C4-2B (cell line): ENCODE results near the gene CFI.

ENCODE experiments used
- H3K27ac ChIP-seq: fragments of 450-650 bp; 2 replicates; pipeline ENCODE4 v1.5.1; 2017
- CTCF ChIP-seq: fragments of 450-650 bp; conservative IDR thresholded peaks from 2 replicates; pipeline ENCODE4 v1.5.1; 2017; ENCODE audit warnings: mild to moderate bottlenecking
- ZFX ChIP-seq: fragments of 450-650 bp; IDR thresholded peaks from 2 replicates; pipeline ENCODE4 v1.6.1; 2017

CFI gene

GRCh38 chr4:109721033-109721432, 80.8 kb downstream of the CFI start:
- no peak overlapping the region for H3K27ac ChIP-seq
- TF ChIP-seq ZFX (no peak), CTCF (no peak)

- H3K27ac ChIP-seq = no peak overlapping the region
- TF ChIP-seq ZFX = no peak
- TF ChIP-seq CTCF = no peak
Measured at GRCh38 chr4:109719604-109720003, 82.2 kb downstream of the CFI start.

GRCh38 chr4:109718759-109719158, 83.0 kb downstream of the CFI start:
- TF ChIP-seq ZFX (no peak), CTCF (no peak)
- no peak overlapping the region for H3K27ac ChIP-seq

GRCh38 chr4:109713500-109713899, 88.3 kb downstream of the CFI start:
- no peak overlapping the region for H3K27ac ChIP-seq
- TF ChIP-seq CTCF (no peak), ZFX (no peak)

- no peak overlapping the region for H3K27ac ChIP-seq
- TF ChIP-seq CTCF (no peak), ZFX (no peak)
Measured at GRCh38 chr4:109708990-109709389, 92.8 kb downstream of the CFI start.

- TF ChIP-seq CTCF (no peak), ZFX (no peak)
- H3K27ac ChIP-seq = no peak overlapping the region
Measured at GRCh38 chr4:109708435-109708834, 93.4 kb downstream of the CFI start.

GRCh38 chr4:109703664-109704361, 98.0 kb downstream of the CFI start:
- H3K27ac ChIP-seq = peak overlapping the region; percentile 52
- no peak for TF ChIP-seq CTCF
- TF ChIP-seq ZFX = no peak
